Fibroblast of skin of right quadriceps (primary cell): ENCODE data around the gene SH3GL2.

ENCODE experiments used
- DNase-seq: peaks from one replicate; pipeline ENCODE4 v3.0.0-alpha.2; 2013

The SH3GL2 gene

GRCh38 chr9:17824191-17824590 lies 245.3 kb downstream of the SH3GL2 start:
- DNase-seq, result peak; percentile 13

- DNase-seq, result no peak
These were observed 245.9 kb downstream of the SH3GL2 start for GRCh38 chr9:17824616-17825264.

- DNase-seq, result no peak
These were observed 246.4 kb downstream of the SH3GL2 start for GRCh38 chr9:17825265-17825659.

GRCh38 chr9:17829064-17829463 lies 250.2 kb downstream of the SH3GL2 start:
- DNase-seq, result no peak

- DNase-seq, result no peak
These were observed 251.0 kb downstream of the SH3GL2 start for GRCh38 chr9:17829812-17830385.

GRCh38 chr9:17832812-17833211 lies 253.9 kb downstream of the SH3GL2 start:
- no peak for DNase-seq

GRCh38 chr9:17833846-17834245 lies 255.0 kb downstream of the SH3GL2 start:
- DNase-seq, result no peak

- DNase-seq, result no peak
These were observed 259.1 kb downstream of the SH3GL2 start for GRCh38 chr9:17837965-17838364.

- no peak for DNase-seq
These were observed 260.9 kb downstream of the SH3GL2 start for GRCh38 chr9:17839776-17840175.

- DNase-seq, result no peak
These were observed 264.4 kb downstream of the SH3GL2 start for GRCh38 chr9:17843236-17843635.
